Liver (tissue), 9 donors: ENCODE measurements around the gene C1QTNF1. TPM values are rescaled to one million over a fixed set of nuclear protein-coding genes. Genes with fewer than 3 reads are reported as not detected.

Experiments used
- DNase-seq: peaks from one replicate; pipeline ENCODE4 v3.0.0-alpha.2; 2017; ENCODE audit warnings: low spot score
- H3K27ac ChIP-seq, 2 donors: one replicate each; pipeline ENCODE4 v1.7.0; 2013; ENCODE audit warnings: inconsistent platforms in 2 of 2, low read length in 2 of 2, control low read depth in 1 of 2, low read depth in 1 of 2, mild to moderate bottlenecking in 1 of 2
- H3K27me3 ChIP-seq, 4 donors: one replicate each; pipeline versions ENCODE4 v1.6.1 to v1.7.0; 2013; ENCODE audit warnings: low read length in 3 of 4, inconsistent platforms in 1 of 4, mild to moderate bottlenecking in 1 of 4, moderate library complexity in 1 of 4; ENCODE audit not compliant: control insufficient read depth in 4 of 4, insufficient read depth in 4 of 4
- H3K36me3 ChIP-seq, 4 donors: one replicate each; pipeline versions ENCODE4 v1.6.1 to v1.7.0; 2013; ENCODE audit warnings: low read length in 3 of 4, mild to moderate bottlenecking in 3 of 4, low read depth in 1 of 4, moderate library complexity in 1 of 4; ENCODE audit not compliant: control insufficient read depth in 4 of 4, insufficient read depth in 3 of 4
- H3K4me1 ChIP-seq, 4 donors: one replicate each; pipeline versions ENCODE4 v1.6.1 to v1.7.0; 2013; ENCODE audit warnings: low read length in 3 of 4, mild to moderate bottlenecking in 3 of 4, moderate library complexity in 1 of 4; ENCODE audit not compliant: control insufficient read depth in 4 of 4, insufficient read depth in 4 of 4
- H3K4me3 ChIP-seq, 3 donors: one replicate each; pipeline versions ENCODE4 v1.6.1 to v1.7.0; 2013; ENCODE audit warnings: low read length in 3 of 3, control low read depth in 1 of 3, low read depth in 1 of 3, mild to moderate bottlenecking in 1 of 3
- H3K9ac ChIP-seq, 2 donors: one replicate each; pipeline ENCODE4 v1.7.0; 2013; ENCODE audit warnings: low read length in 2 of 2, mild to moderate bottlenecking in 2 of 2, moderate library complexity in 2 of 2, control low read depth in 1 of 2, low read depth in 1 of 2
- H3K9me3 ChIP-seq, 4 donors: one replicate each; pipeline versions ENCODE4 v1.6.1 to v1.7.0; 2013; ENCODE audit warnings: low read length in 3 of 4; ENCODE audit not compliant: control insufficient read depth in 4 of 4
- ATF3 ChIP-seq: IDR thresholded peaks from 2 replicates; pipeline ENCODE4 v1.6.1; 2016; ENCODE audit warnings: antibody characterized with exemption
- CTCF ChIP-seq: fragments of 150-350 bp; IDR thresholded peaks from 2 replicates; pipeline ENCODE4 v1.5.1; 2017; ENCODE audit warnings: improper control_type of control experiment, low read depth, low read length; ENCODE audit not compliant: missing input control
- EGR1 ChIP-seq, 2 donors: IDR thresholded peaks; 2 replicates each; pipeline ENCODE4 v1.6.1; 2016 to 2018; ENCODE audit warnings: antibody characterized with exemption in 2 of 2, low read depth in 2 of 2
- FOXA1 ChIP-seq: IDR thresholded peaks from 2 replicates; pipeline ENCODE4 v1.6.1; 2016; ENCODE audit warnings: antibody characterized with exemption
- FOXA2 ChIP-seq: IDR thresholded peaks from 2 replicates; pipeline ENCODE4 v1.6.1; 2016; ENCODE audit warnings: antibody characterized with exemption
- GABPA ChIP-seq, 2 donors: IDR thresholded peaks in 1 of 2; conservative IDR thresholded peaks in 1 of 2; 2 replicates each; pipeline ENCODE4 v1.6.1; 2016; ENCODE audit warnings: antibody characterized with exemption in 2 of 2, mild to moderate bottlenecking in 1 of 2, moderate library complexity in 1 of 2
- HNF4A ChIP-seq, 2 donors: conservative IDR thresholded peaks; 2 replicates each; pipeline ENCODE4 v1.6.1; 2016; ENCODE audit warnings: antibody characterized with exemption in 2 of 2, mild to moderate bottlenecking in 2 of 2
- HNF4G ChIP-seq: IDR thresholded peaks from 2 replicates; pipeline ENCODE4 v1.6.1; 2016; ENCODE audit warnings: antibody characterized with exemption
- MAX ChIP-seq: IDR thresholded peaks from 2 replicates; pipeline ENCODE4 v1.6.1; 2016; ENCODE audit warnings: antibody characterized with exemption
- NR2F2 ChIP-seq: IDR thresholded peaks from 2 replicates; pipeline ENCODE4 v1.6.1; 2016; ENCODE audit warnings: antibody characterized with exemption
- RAD21 ChIP-seq, 2 donors: IDR thresholded peaks; 2 replicates each; pipeline ENCODE4 v1.6.1; 2016; ENCODE audit warnings: antibody characterized with exemption in 2 of 2, mild to moderate bottlenecking in 2 of 2
- REST ChIP-seq: IDR thresholded peaks from 2 replicates; pipeline ENCODE4 v1.6.1; 2016; ENCODE audit warnings: antibody characterized with exemption, mild to moderate bottlenecking
- RXRA ChIP-seq, 2 donors: IDR thresholded peaks; 2 replicates each; pipeline ENCODE4 v1.6.1; 2017 to 2018; ENCODE audit warnings: antibody characterized with exemption in 2 of 2, mild to moderate bottlenecking in 1 of 2
- TAF1 ChIP-seq: conservative IDR thresholded peaks from 2 replicates; pipeline ENCODE4 v1.6.1; 2016; ENCODE audit warnings: antibody characterized with exemption, mild to moderate bottlenecking
- YY1 ChIP-seq: IDR thresholded peaks from 2 replicates; pipeline ENCODE4 v1.6.1; 2016; ENCODE audit warnings: antibody characterized with exemption, mild to moderate bottlenecking
- ZBTB33 ChIP-seq: IDR thresholded peaks from 2 replicates; pipeline ENCODE4 v1.6.1; 2016; ENCODE audit warnings: antibody characterized with exemption
- WGBS: extraction: QIAGEN DNeasy Blood & Tissue Kit; methylation state at CpG from one replicate; pipeline ENCODE4 v1.1.7; 2013; 5-methylcytosine and 5-hydroxymethylcytosine counted together
- polyA plus RNA-seq, 2 donors: library from polyadenylated mRNA; stranded (reverse) in 1 of 2; unstranded in 1 of 2; fragments of 200-250 nt in 1 of 2; fragments of >200 nt in 1 of 2; fragmentation: Nextera tagmentation in 1 of 2; extraction: Ambion mirVana in 1 of 2; gene quantifications; one replicate each; pipeline versions ENCODE4 v1.2.1 to v1.2.3, GENCODE V29; 2013 to 2015
- total RNA-seq, 2 donors: library from RNA; depleted of rRNA; stranded (reverse); fragments of >200 nt; gene quantifications; one replicate each; pipeline ENCODE4 v1.2.3, GENCODE V29; 2014
- donor health status: healthy.
- donor health status: healthy.
- donor health status: healthy.
- donor health status: healthy.
- donor health status: healthy.

C1QTNF1 gene
- total and polyA plus RNA-seq, 4 donors: 0.56 to 54.6 (median 16.1) TPM

GRCh38 chr17:79066963-79067362, 43.0 kb downstream of the C1QTNF1 start:
- H3K9me3 ChIP-seq: no peaks in the 10 kb centered on the region
- WGBS: 61% methylated on average over 6 of the region's 6 CpGs
- DNase-seq: no peak
- no peak overlapping the region for H3K4me3 ChIP-seq
- no peaks in the 10 kb centered on the region for H3K4me1 ChIP-seq
- H3K27ac ChIP-seq: no peak overlapping the region
- no peak overlapping the region for H3K9ac ChIP-seq
- H3K27me3 ChIP-seq: no peaks in the 10 kb centered on the region
- TF ChIP-seq ZBTB33 (no peak), MAX (no peak), ATF3 (no peak), HNF4A (conservative IDR thresholded peaks at IDR 0.05) (no peak), FOXA1 (no peak), CTCF (no peak), NR2F2 (no peak), GABPA (IDR thresholded peaks at IDR 0.05 in 1 of 2, conservative IDR thresholded peaks at IDR 0.05 in 1 of 2) (no peak), YY1 (no peak), REST (no peak)
- H3K36me3 ChIP-seq: no peaks in the 10 kb centered on the region

- H3K36me3 ChIP-seq: no peaks in the 10 kb centered on the region
Measured at GRCh38 chr17:79070266-79070880, 46.4 kb downstream of the C1QTNF1 start.

More at GRCh38 chr17:79070266-79070880, 46.4 kb downstream of the C1QTNF1 start:
- H3K4me1 ChIP-seq: peaks cover 0 to 4% (median 1%) of the 10 kb centered on the region in 4 donors
- H3K27ac ChIP-seq: no peak overlapping the region
- H3K9ac ChIP-seq: no peak overlapping the region
- H3K9me3 ChIP-seq: no peaks in the 10 kb centered on the region
- 86% methylated on average over 9 of the region's 9 CpGs for WGBS
- DNase-seq: no peak
- TF ChIP-seq HNF4A (conservative IDR thresholded peaks at IDR 0.05) (no peak), RAD21 (IDR thresholded peaks at IDR 0.05) (no peak), RXRA (IDR thresholded peaks at IDR 0.05) (no peak), ZBTB33 (no peak), FOXA2 (no peak), HNF4G (no peak), EGR1 (IDR thresholded peaks at IDR 0.05; ENCODE audit: low read depth in 2 of 2) (no peak), GABPA (IDR thresholded peaks at IDR 0.05 in 1 of 2, conservative IDR thresholded peaks at IDR 0.05 in 1 of 2) (no peak), MAX (no peak), FOXA1 (no peak), TAF1 (no peak), CTCF (no peak), NR2F2 (no peak)
- H3K4me3 ChIP-seq: no peak overlapping the region
- no peaks in the 10 kb centered on the region for H3K27me3 ChIP-seq
